Activated naive CD8-positive, alpha-beta T cell treated with anti-CD3 and anti-CD28 coated beads, Interleukin-2, amount 10 ng/mL, durations not matched to agents 7 days and 5 days (primary cell): ENCODE data around the gene LPO. TPM values are rescaled to one million over a fixed set of nuclear protein-coding genes. Genes with fewer than 3 reads are reported as not detected.

Experiments
- ATAC-seq: fragments of 150-1000 bp; cut with Tn5 transposase; one replicate; pipeline ENCODE4 v1.10.0; 2021; ENCODE audit warnings: low read depth, moderate library complexity
- POLR2A ChIA-PET: fragments of 350-600 bp; sonication (Branson Sonifier 250); formaldehyde crosslinking; loops from one replicate; lab custom pipeline; 2021; ENCODE audit warnings: antibody characterized with exemption; lab: Charles Lee
- DNase-seq: peaks from one replicate; pipeline ENCODE4 v3.0.0; 2021
- H3K27ac Mint-ChIP-seq: one replicate; pipeline ENCODE4 v1.8.0; 2022; ENCODE audit warnings: mild to moderate bottlenecking, mixed read lengths
- H3K27me3 Mint-ChIP-seq: one replicate; pipeline ENCODE4 v1.8.0; 2022; ENCODE audit warnings: mild to moderate bottlenecking, moderate library complexity, mixed read lengths
- H3K36me3 Mint-ChIP-seq: one replicate; pipeline ENCODE4 v1.8.0; 2021; ENCODE audit warnings: mild to moderate bottlenecking, mixed read lengths
- H3K4me1 Mint-ChIP-seq: one replicate; pipeline ENCODE4 v1.8.0; 2021; ENCODE audit warnings: mixed read lengths
- H3K4me3 Mint-ChIP-seq: one replicate; pipeline ENCODE4 v1.8.0; 2022; ENCODE audit warnings: mild to moderate bottlenecking, moderate library complexity, mixed read lengths
- H3K9me3 Mint-ChIP-seq: one replicate; pipeline ENCODE4 v1.8.0; 2021; ENCODE audit warnings: mixed read lengths
- total RNA-seq, 2 experiments: library from RNA; stranded (reverse); gene quantifications; one replicate each; pipeline ENCODE4 v1.2.3, GENCODE V29; 2021

LPO gene
- total RNA-seq: not detected

DNA sequence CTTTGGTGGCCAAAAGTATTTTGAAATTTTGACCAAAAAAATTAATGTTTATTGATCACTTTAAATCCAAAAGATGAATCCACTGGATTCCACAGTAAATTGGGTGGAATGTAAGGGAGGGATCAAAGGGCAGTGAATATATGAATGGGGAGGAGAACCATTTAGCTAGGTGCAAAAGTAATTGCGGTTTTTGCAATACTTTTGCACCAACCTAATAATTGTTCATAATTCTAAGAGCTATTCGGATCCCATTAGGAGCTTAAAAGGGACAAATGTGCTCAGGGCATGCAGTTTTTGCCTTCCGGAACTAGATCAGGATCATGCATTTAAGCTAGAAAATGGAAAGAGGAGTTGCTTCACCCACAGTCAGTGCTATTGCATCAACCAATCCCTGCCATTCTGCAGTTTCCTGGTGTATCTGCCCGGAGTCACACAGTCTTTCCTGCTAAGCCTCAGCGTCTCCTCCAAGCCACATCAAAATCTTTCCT, at the start of gene LPO:
Gene LPO, plus strand, starts transcription at position 438 of the 488 bp plus-strand sequence. CDS start 4,396 bp downstream, outside the sequence.
- Mint-ChIP-seq H3K36me3 (no peaks in the 10 kb centered on the region), H3K4me3 (no peak within 1 kb of the TSS), H3K27me3 (peaks cover 67% of the 10 kb centered on the region), H3K4me1 (peaks cover 5% of the 10 kb centered on the region), H3K9me3 (no peaks in the 10 kb centered on the region), H3K27ac (no peak within 1 kb of the TSS)
- DNase-seq (no peak), ATAC-seq (no peak)
- POLR2A ChIA-PET: interaction anchor here (0.9 kb wide), 1 partner anchor 9 kb away, joined by 3 read pairs; no protein-coding TSS in a partner anchor

DNA sequence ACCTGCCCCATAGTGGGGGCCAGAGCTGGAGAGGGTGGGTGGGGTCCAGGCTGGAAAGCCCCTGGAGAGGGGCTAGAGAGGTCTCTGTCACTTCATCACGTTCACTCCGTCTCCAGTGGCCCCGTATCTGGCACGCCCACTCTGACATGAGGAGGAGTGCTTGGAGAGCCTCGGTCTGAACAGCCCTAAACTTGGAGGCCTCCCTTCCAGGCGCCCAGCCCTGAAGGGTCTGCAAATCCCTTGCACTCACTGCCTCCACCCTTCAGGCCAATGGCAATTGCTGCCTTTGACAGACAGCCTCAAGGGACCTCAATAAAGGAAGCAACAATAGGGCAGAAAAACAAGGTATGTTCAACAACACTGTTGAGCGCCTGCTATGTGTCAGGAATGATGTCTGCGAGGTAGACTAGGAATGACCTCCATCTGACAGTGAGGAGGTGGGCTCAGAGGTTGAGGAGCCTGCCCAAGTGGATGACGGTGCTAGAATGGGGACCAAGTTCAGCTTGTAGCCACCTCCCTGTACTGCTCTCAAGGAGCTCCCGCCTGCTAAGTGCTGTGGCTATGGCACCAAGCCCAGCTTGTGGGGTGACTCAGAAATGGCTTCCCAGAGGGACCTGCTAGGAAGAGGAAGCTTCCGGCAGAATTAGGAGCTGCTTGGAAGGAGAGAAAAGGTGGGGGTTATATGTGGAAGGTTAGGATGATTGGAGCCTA, 48.8 kb upstream of the LPO start:
- H3K4me3 Mint-ChIP-seq: no peak overlapping the region
- ATAC-seq: no peak

GRCh38 chr17:58191241-58191896, 47.0 kb upstream of the LPO start:
- POLR2A ChIA-PET: interaction anchor here (0.6 kb wide), 1 partner anchor 231 kb away, joined by 4 read pairs; no protein-coding TSS in a partner anchor
- no peak for DNase-seq
- no peaks in the 10 kb centered on the region for H3K36me3 Mint-ChIP-seq
- ATAC-seq: no peak
- peak overlapping the region; percentile 22 for H3K27ac Mint-ChIP-seq
- no peaks in the 10 kb centered on the region for H3K9me3 Mint-ChIP-seq
- no peak overlapping the region for H3K4me3 Mint-ChIP-seq
- H3K27me3 Mint-ChIP-seq: peaks cover 11% of the 10 kb centered on the region
- H3K4me1 Mint-ChIP-seq: peaks cover 4% of the 10 kb centered on the region

More for the DNA sequence above, 48.8 kb upstream of the LPO start:
- peaks cover 4% of the 10 kb centered on the region for H3K4me1 Mint-ChIP-seq
- no peaks in the 10 kb centered on the region for H3K36me3 Mint-ChIP-seq
- POLR2A ChIA-PET: no interaction called here
- no peaks in the 10 kb centered on the region for H3K9me3 Mint-ChIP-seq
- no peak for DNase-seq
- no peak overlapping the region for H3K27ac Mint-ChIP-seq
- peaks cover 11% of the 10 kb centered on the region for H3K27me3 Mint-ChIP-seq

DNA sequence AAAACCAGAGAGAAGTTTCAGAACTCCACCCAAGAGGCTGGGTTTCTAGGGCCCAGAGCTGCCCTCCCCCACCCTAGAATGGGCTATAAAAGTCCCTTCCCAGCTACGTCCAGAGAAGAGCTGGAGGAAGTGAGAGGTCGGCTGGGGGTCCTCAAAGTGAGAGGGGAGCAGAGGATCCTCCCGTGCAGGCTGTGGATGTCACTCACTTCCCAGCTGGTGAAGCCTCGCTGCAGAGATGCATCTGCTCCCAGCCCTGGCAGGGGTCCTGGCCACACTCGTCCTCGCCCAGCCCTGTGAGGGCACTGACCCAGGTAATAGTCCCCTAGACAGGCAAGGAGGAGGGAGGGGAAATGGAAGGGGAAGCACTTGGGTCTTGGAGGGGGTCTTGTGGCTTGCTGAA, 45.8 kb upstream of the LPO start, which contains the start of gene EPX:
Gene EPX, plus strand, starts transcription at position 115 of the 400 bp plus-strand sequence. Its CDS starts 121 bp downstream, at position 236.
- Mint-ChIP-seq H3K9me3 (no peaks in the 10 kb centered on the region), H3K27me3 (peaks cover 10% of the 10 kb centered on the region), H3K27ac (no peak within 1 kb of the TSS)

DNA sequence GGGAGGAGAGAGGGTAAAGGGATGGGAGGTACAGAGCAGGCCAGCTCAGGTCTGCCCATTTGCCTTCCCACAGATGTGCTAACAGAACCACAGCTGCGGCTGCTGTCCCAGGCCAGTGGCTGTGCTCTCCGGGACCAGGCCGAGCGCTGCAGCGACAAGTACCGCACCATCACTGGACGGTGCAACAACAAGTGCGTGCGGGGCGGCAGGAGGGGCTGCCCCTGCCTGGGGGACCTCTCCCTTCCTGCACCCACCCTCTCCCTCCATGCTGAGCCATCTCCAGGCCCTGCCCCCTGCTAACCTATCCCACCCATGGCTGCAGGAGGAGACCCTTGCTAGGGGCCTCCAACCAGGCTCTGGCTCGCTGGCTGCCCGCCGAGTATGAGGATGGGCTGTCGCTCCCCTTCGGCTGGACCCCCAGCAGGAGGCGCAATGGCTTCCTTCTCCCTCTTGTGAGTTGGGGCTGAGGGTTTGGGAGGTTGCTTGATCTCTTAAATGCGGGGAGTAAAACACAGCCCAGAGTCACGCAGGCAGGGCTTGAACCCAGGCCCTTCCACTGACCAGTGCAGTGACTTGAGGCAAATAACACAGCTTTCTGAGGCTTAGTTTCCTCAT, 44.6 kb upstream of the LPO start:
- Mint-ChIP-seq H3K4me1 (peaks cover 4% of the 10 kb centered on the region), H3K27me3 (peaks cover 6% of the 10 kb centered on the region), H3K4me3 (no peak overlapping the region), H3K9me3 (no peaks in the 10 kb centered on the region), H3K27ac (no peak overlapping the region), H3K36me3 (no peaks in the 10 kb centered on the region)
- no peak for DNase-seq
- ATAC-seq: no peak
- POLR2A ChIA-PET: no interaction called here

More for the DNA sequence above, 45.8 kb upstream of the LPO start, which contains the start of gene EPX:
- DNase-seq (no peak), ATAC-seq (no peak)
- H3K4me1 Mint-ChIP-seq: peaks cover 4% of the 10 kb centered on the region
- no peak within 1 kb of the TSS for H3K4me3 Mint-ChIP-seq
- H3K36me3 Mint-ChIP-seq: no peaks in the 10 kb centered on the region
- POLR2A ChIA-PET: no interaction called here

- no peak overlapping the region for H3K4me3 Mint-ChIP-seq
- ATAC-seq (no peak), DNase-seq (no peak)
- no peaks in the 10 kb centered on the region for H3K36me3 Mint-ChIP-seq
- H3K4me1 Mint-ChIP-seq: peaks cover 5% of the 10 kb centered on the region
- POLR2A ChIA-PET: interaction anchor here (1.0 kb wide), 1 partner anchor 172 kb away, joined by 4 read pairs; no protein-coding TSS in a partner anchor
- no peaks in the 10 kb centered on the region for H3K9me3 Mint-ChIP-seq
- no peak overlapping the region for H3K27ac Mint-ChIP-seq
- H3K27me3 Mint-ChIP-seq: peaks cover 11% of the 10 kb centered on the region
These were observed 42.8 kb upstream of the LPO start for GRCh38 chr17:58195518-58196123.

DNA sequence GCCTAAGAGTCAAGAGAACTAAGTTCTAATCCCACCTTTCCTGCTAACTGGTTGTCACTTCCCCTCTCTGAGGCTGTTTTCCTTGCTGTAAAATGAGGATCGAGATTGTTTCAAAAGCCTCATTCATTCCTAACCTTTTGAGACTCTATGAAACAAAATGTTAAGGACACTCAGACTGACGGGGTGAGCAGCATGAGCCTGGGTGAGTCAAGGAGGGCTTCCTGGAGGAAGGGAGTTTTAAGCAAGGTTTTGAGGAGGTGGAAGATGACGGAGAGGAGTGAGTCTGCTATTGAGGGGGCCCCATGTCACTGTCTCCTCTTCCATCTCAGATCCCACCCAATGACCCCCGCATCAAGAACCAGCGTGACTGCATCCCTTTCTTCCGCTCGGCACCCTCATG, 41.8 kb upstream of the LPO start:
- no peak for DNase-seq
- H3K9me3 Mint-ChIP-seq: no peaks in the 10 kb centered on the region

DNA sequence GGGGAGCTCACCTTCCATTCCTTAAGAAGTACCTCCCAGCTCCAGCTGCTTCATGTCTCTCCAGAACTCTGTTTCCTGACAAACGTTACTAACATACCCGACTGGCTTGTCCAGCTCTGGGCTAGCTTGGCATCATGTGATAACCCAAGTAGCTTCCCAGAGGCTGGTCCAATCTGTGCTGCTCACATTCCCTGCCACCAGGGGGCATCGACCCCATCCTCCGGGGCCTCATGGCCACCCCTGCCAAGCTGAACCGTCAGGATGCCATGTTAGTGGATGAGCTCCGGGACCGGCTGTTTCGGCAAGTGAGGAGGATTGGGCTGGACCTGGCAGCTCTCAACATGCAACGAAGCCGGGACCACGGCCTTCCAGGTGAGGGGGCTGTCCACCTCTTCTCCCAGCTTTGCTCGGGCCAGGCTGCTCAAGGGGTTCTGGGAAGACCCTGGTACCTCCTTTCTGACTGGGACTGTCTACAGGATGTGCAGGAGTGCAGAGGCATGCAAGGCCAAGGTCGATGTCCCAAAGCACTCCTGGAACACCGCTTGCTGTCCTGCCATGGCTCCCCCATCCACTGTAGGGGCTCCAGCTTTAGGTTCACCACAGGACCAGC, 38.3 kb upstream of the LPO start:
- peak; percentile 67 for DNase-seq
- H3K27me3 Mint-ChIP-seq: peaks cover 6% of the 10 kb centered on the region
- no peak overlapping the region for H3K27ac Mint-ChIP-seq

More for the DNA sequence above, 41.8 kb upstream of the LPO start:
- POLR2A ChIA-PET: no interaction called here
- Mint-ChIP-seq H3K4me1 (peaks cover 5% of the 10 kb centered on the region), H3K27me3 (peaks cover 6% of the 10 kb centered on the region), H3K27ac (no peak overlapping the region), H3K4me3 (no peak overlapping the region), H3K36me3 (no peaks in the 10 kb centered on the region)
- no peak for ATAC-seq

GRCh38 chr17:58202859-58203258, 35.5 kb upstream of the LPO start:
- Mint-ChIP-seq H3K27ac (no peak overlapping the region), H3K4me3 (no peak overlapping the region), H3K36me3 (no peaks in the 10 kb centered on the region), H3K9me3 (no peaks in the 10 kb centered on the region), H3K27me3 (peaks cover 6% of the 10 kb centered on the region), H3K4me1 (peaks cover 2% of the 10 kb centered on the region)
- no peak for DNase-seq
- POLR2A ChIA-PET: no interaction called here
- no peak for ATAC-seq

More for the DNA sequence above, 38.3 kb upstream of the LPO start:
- peak; percentile 81 for ATAC-seq
- H3K4me1 Mint-ChIP-seq: peaks cover 5% of the 10 kb centered on the region
- no peaks in the 10 kb centered on the region for H3K36me3 Mint-ChIP-seq
- H3K9me3 Mint-ChIP-seq: no peaks in the 10 kb centered on the region
- no peak overlapping the region for H3K4me3 Mint-ChIP-seq
- POLR2A ChIA-PET: interaction anchor here (0.8 kb wide), 1 partner anchor 19 kb away, joined by 3 read pairs; the partner anchor contains the start of gene MKS1

DNA sequence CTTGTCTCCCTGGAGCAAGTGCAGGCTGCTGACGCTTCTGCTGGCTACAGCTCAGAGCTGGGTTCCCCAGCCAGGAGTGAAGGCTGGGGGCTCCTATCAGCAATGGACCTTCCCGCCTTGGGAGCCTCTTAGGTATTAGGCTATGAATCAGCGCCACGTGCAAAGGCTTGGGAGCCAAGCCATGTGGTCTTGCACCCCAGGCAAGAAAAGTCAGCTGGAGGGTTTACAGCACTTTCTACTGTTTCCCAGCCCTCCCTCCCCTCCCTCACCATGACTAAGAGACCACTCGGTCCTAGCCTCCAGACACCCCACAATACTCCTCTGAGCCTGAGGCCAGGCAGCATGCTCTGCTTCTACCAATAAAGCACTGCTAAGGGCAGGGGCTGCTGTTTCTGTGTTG, 33.6 kb upstream of the LPO start:
- H3K36me3 Mint-ChIP-seq: peaks cover 6% of the 10 kb centered on the region
- H3K4me1 Mint-ChIP-seq: peaks cover 2% of the 10 kb centered on the region
- H3K27ac Mint-ChIP-seq: no peak overlapping the region
- POLR2A ChIA-PET: no interaction called here
- H3K27me3 Mint-ChIP-seq: peaks cover 2% of the 10 kb centered on the region
- DNase-seq (no peak), ATAC-seq (no peak)
- H3K9me3 Mint-ChIP-seq: no peaks in the 10 kb centered on the region
- no peak overlapping the region for H3K4me3 Mint-ChIP-seq

GRCh38 chr17:58205936-58206335, 32.4 kb upstream of the LPO start:
- H3K36me3 Mint-ChIP-seq: peaks cover 9% of the 10 kb centered on the region
- H3K27ac Mint-ChIP-seq: no peak overlapping the region
- POLR2A ChIA-PET: no interaction called here
- H3K27me3 Mint-ChIP-seq: no peaks in the 10 kb centered on the region
- H3K4me3 Mint-ChIP-seq: no peak overlapping the region
- H3K4me1 Mint-ChIP-seq: peaks cover 8% of the 10 kb centered on the region
- no peak for DNase-seq
- H3K9me3 Mint-ChIP-seq: no peaks in the 10 kb centered on the region
- ATAC-seq: no peak

DNA sequence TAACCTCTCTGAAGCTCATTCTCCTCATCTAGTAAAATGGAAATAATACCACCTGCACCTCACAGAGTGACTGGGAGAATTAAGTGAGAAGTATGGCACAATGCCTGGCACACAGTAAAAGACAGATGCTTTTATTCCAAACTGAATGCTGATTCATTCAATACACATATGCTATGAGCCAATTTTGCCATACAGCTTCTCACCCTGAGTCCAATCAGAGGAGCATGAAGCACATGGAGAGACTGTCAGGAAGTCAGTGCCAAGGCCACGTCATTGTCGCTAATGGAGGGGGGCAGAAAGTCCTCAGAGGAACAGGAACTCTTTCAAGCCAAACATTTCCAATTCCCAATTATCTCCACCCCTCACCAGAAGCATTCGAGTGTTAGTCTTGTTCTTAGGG, 30.9 kb upstream of the LPO start:
- DNase-seq (no peak), ATAC-seq (no peak)
- POLR2A ChIA-PET: no interaction called here
- no peak overlapping the region for H3K27ac Mint-ChIP-seq
- H3K4me1 Mint-ChIP-seq: peaks cover 10% of the 10 kb centered on the region
- H3K4me3 Mint-ChIP-seq: no peak overlapping the region
- H3K36me3 Mint-ChIP-seq: peaks cover 14% of the 10 kb centered on the region
- H3K27me3 Mint-ChIP-seq: no peaks in the 10 kb centered on the region
- H3K9me3 Mint-ChIP-seq: no peaks in the 10 kb centered on the region
